ENCODE results near the gene LURAP1L.
"Not testable (repeated sequence)": the region's sequence is repeated elsewhere in the genome, so short reads cannot be mapped to it uniquely, and the experiment has no call there.

LURAP1L gene

DNA sequence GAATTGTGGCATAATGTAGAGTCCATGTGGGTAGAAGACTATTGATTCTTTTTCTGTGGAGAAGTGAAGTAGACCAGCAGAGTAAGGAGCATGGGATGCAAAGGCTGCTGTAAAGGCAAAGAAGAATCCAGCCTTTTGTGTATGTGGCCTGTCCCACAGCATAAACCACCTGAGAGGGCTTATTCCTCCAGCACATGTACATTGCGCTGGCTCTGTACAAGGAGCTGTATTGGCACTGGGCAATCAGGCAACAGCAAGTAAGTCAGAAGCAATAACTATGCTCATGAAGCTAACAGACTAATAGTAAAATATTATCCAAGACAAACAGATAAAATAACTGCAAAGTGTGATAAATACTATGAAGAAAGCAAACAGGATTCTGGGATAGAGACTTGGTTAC is 86.2 kb downstream of the LURAP1L start:
- DNase-seq (ENCODE audit: low read depth): no peak

DNA sequence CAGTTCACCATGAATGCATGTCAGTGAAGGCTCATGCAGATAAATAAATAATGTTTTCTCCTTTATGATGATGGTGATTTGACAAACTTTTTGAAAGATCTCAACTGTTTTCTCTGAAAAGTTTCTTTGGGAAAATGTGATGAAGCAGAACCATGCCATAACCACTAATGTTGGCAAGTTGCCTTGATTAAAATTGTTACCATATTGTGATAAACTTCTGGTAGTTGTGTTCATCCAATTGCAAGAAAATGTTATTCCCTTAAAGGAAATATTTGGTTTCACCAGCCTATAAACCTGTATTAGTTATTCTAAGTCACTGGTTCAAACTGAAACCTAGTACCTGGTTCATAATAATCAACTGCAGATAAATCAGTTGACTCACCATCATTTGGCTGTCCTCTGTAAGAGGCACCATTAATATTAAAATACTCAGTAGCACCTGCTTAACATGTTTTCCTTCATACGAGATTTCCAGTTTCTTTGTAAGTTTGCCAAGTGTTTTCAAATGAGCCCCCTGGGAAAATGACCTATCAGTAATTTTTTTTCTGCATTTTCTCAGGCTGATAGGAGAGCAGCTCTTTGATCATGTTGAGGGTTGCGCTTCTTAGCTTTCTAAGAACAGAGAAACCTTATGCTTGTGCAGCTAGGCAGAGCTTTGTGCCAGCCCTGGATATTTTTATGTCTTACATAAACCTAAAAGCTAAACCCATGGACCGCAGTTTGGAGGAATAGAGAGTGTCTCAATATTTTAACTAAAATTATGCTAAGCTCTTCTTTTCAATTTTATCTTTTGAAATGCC is 88.0 kb downstream of the LURAP1L start:
- no peak for DNase-seq (ENCODE audit: low read depth)

GRCh38 chr9:12863618-12864017 is 88.8 kb downstream of the LURAP1L start:
- DNase-seq (ENCODE audit: low read depth): no peak

DNA sequence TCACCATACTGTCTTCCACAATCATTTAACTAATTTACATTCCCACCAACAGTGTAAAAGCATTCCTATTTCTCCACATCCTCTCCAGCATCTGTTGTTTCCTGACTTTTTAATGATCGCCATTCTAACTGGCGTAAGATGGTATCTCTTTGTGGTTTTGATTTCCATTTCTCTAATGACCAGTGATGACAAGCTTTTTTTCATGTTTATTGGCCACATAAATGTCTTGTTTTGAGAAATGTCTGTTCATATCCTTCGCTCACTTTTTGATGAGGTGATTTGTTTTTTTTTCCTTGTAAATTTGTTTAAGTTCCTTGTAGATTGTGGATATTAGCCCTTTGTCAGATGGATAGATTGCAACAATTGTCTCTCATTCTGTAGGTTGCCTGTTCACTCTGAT is 90.6 kb downstream of the LURAP1L start:
- not testable (repeated sequence) for DNase-seq (ENCODE audit: low read depth)
